Ecto neural progenitor cell (in vitro differentiated cells): Measurements from ENCODE around the gene WNT3A.

Experiments used
- DNase-seq: peaks from one replicate; pipeline ENCODE4 v3.0.0-alpha.2; 2018; ENCODE audit warnings: low spot score

The WNT3A gene

GRCh38 chr1:228048659-228049298 lies 42.0 kb downstream of the WNT3A start:
- DNase-seq: no peak

- DNase-seq: no peak
Observed at GRCh38 chr1:228050571-228051231, 43.9 kb downstream of the WNT3A start.

GRCh38 chr1:228058172-228058948 lies 51.6 kb downstream of the WNT3A start:
- DNase-seq: peak; percentile 45

GRCh38 chr1:228058949-228059633 lies 52.3 kb downstream of the WNT3A start:
- no peak for DNase-seq

- peak; percentile 90 for DNase-seq
Observed at GRCh38 chr1:228059634-228060457, 53.0 kb downstream of the WNT3A start.

GRCh38 chr1:228060458-228061190 lies 53.8 kb downstream of the WNT3A start:
- DNase-seq: peak; percentile 69

- DNase-seq: no peak
Observed at GRCh38 chr1:228061411-228062084, 54.8 kb downstream of the WNT3A start.

- no peak for DNase-seq
Observed at GRCh38 chr1:228062085-228062791, 55.4 kb downstream of the WNT3A start.

GRCh38 chr1:228062812-228063211 lies 56.0 kb downstream of the WNT3A start:
- peak; percentile 49 for DNase-seq

GRCh38 chr1:228063251-228064191 lies 56.7 kb downstream of the WNT3A start:
- no peak for DNase-seq

GRCh38 chr1:228064296-228064695 lies 57.5 kb downstream of the WNT3A start:
- DNase-seq: no peak

GRCh38 chr1:228064741-228065542 lies 58.1 kb downstream of the WNT3A start:
- no peak for DNase-seq

GRCh38 chr1:228065543-228066347 lies 58.9 kb downstream of the WNT3A start:
- no peak for DNase-seq

- DNase-seq: no peak
Observed at GRCh38 chr1:228066416-228066815, 59.6 kb downstream of the WNT3A start.

GRCh38 chr1:228066891-228067654 lies 60.3 kb downstream of the WNT3A start:
- no peak for DNase-seq

GRCh38 chr1:228068359-228068758 lies 61.6 kb downstream of the WNT3A start:
- DNase-seq: no peak
